GM23338 (cell line): ENCODE measurements around the gene MSMB. TPM values are rescaled to one million over a fixed set of nuclear protein-coding genes. Genes with fewer than 3 reads are reported as not detected.

Experiments
- CREB1 ChIP-seq: fragments of 250-450 bp; sonication (Bioruptor Pico); IDR thresholded peaks from 2 replicates; pipeline ENCODE4 v1.5.0; 2020; ENCODE audit warnings: low read depth, mild to moderate bottlenecking, moderate library complexity
- ETS1 ChIP-seq: IDR thresholded peaks from 2 replicates; pipeline ENCODE4 v1.6.1; 2016; ENCODE audit warnings: antibody characterized with exemption
- EZH2 ChIP-seq: fragments of 200-600 bp; sonication (generic); IDR thresholded peaks from one replicate; pipeline ENCODE4 v1.8.0; 2017; ENCODE audit warnings: antibody characterized with exemption, mild to moderate bottlenecking, low read depth; ENCODE audit not compliant: unreplicated experiment
- POLR2AphosphoS5 ChIP-seq: IDR thresholded peaks from 2 replicates; pipeline ENCODE4 v1.6.1; 2016; ENCODE audit warnings: antibody characterized with exemption, low read depth
- REST ChIP-seq: IDR thresholded peaks from one replicate; pipeline ENCODE4 v1.6.1; 2018; ENCODE audit warnings: antibody characterized with exemption; ENCODE audit not compliant: unreplicated experiment
- STAT1 ChIP-seq: IDR thresholded peaks from one replicate; pipeline ENCODE4 v1.6.1; 2016; ENCODE audit warnings: antibody characterized with exemption; ENCODE audit not compliant: unreplicated experiment
- ZNF114 ChIP-seq: fragments of 250-450 bp; sonication (Bioruptor Pico); IDR thresholded peaks from 2 replicates; pipeline ENCODE4 v1.5.0; 2020; ENCODE audit warnings: mild to moderate bottlenecking, moderate library complexity
- ZNF331 ChIP-seq: fragments of 250-450 bp; sonication (Bioruptor Pico); IDR thresholded peaks from 2 replicates; pipeline ENCODE4 v1.5.0; 2020; ENCODE audit warnings: low read depth, mild to moderate bottlenecking, moderate library complexity
- polyA plus RNA-seq: library from polyadenylated mRNA; unstranded; fragments of >200 nt; fragmentation: Nextera tagmentation; extraction: Ambion mirVana; gene quantifications from 2 replicates; pipeline ENCODE4 v1.2.1, GENCODE V29; 2016
- total RNA-seq: library from RNA; depleted of rRNA; stranded (reverse); fragments of >200 nt; shearing (Covaris generic); gene quantifications from 2 replicates; pipeline ENCODE4 v1.2.3, GENCODE V29; 2014
- TF ChIP-seq, protein P1 (sequence below): fragments of 250-450 bp; sonication (Bioruptor Pico); IDR thresholded peaks from 2 replicates; pipeline ENCODE4 v1.5.0; 2020; ENCODE audit warnings: mild to moderate bottlenecking, moderate library complexity
- TF ChIP-seq, protein P2 (sequence below), 2 experiments: fragments of 200-600 bp in 1 of 2; sonication (generic) in 1 of 2; conservative IDR thresholded peaks; 2 replicates each; pipeline versions ENCODE4 v1.5.1 to v1.6.1; 2016 to 2017; ENCODE audit warnings: antibody characterized with exemption in 2 of 2, low read depth in 2 of 2, mild to moderate bottlenecking in 2 of 2, moderate library complexity in 1 of 2

The MSMB gene
- total and polyA plus RNA-seq, 2 experiments from 2014 or later: not detected

- TF ChIP-seq, protein P1, sequence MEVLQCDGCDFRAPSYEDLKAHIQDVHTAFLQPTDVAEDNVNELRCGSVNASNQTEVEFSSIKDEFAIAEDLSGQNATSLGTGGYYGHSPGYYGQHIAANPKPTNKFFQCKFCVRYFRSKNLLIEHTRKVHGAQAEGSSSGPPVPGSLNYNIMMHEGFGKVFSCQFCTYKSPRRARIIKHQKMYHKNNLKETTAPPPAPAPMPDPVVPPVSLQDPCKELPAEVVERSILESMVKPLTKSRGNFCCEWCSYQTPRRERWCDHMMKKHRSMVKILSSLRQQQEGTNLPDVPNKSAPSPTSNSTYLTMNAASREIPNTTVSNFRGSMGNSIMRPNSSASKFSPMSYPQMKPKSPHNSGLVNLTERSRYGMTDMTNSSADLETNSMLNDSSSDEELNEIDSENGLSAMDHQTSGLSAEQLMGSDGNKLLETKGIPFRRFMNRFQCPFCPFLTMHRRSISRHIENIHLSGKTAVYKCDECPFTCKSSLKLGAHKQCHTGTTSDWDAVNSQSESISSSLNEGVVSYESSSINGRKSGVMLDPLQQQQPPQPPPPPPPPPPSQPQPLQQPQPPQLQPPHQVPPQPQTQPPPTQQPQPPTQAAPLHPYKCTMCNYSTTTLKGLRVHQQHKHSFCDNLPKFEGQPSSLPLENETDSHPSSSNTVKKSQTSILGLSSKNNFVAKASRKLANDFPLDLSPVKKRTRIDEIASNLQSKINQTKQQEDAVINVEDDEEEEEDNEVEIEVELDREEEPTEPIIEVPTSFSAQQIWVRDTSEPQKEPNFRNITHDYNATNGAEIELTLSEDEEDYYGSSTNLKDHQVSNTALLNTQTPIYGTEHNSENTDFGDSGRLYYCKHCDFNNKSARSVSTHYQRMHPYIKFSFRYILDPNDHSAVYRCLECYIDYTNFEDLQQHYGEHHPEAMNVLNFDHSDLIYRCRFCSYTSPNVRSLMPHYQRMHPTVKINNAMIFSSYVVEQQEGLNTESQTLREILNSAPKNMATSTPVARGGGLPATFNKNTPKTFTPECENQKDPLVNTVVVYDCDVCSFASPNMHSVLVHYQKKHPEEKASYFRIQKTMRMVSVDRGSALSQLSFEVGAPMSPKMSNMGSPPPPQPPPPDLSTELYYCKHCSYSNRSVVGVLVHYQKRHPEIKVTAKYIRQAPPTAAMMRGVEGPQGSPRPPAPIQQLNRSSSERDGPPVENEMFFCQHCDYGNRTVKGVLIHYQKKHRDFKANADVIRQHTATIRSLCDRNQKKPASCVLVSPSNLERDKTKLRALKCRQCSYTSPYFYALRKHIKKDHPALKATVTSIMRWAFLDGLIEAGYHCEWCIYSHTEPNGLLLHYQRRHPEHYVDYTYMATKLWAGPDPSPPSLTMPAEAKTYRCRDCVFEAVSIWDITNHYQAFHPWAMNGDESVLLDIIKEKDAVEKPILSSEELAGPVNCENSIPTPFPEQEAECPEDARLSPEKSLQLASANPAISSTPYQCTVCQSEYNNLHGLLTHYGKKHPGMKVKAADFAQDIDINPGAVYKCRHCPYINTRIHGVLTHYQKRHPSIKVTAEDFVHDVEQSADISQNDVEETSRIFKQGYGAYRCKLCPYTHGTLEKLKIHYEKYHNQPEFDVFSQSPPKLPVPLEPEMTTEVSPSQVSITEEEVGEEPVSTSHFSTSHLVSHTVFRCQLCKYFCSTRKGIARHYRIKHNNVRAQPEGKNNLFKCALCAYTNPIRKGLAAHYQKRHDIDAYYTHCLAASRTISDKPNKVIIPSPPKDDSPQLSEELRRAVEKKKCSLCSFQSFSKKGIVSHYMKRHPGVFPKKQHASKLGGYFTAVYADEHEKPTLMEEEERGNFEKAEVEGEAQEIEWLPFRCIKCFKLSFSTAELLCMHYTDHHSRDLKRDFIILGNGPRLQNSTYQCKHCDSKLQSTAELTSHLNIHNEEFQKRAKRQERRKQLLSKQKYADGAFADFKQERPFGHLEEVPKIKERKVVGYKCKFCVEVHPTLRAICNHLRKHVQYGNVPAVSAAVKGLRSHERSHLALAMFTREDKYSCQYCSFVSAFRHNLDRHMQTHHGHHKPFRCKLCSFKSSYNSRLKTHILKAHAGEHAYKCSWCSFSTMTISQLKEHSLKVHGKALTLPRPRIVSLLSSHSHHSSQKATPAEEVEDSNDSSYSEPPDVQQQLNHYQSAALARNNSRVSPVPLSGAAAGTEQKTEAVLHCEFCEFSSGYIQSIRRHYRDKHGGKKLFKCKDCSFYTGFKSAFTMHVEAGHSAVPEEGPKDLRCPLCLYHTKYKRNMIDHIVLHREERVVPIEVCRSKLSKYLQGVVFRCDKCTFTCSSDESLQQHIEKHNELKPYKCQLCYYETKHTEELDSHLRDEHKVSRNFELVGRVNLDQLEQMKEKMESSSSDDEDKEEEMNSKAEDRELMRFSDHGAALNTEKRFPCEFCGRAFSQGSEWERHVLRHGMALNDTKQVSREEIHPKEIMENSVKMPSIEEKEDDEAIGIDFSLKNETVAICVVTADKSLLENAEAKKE (CRISPR knock-in tag): no peak
- no peak for TF ChIP-seq ZNF331 (CRISPR knock-in tag)
- no peak for TF ChIP-seq REST
- TF ChIP-seq POLR2AphosphoS5: no peak
- no peak for TF ChIP-seq ETS1
- TF ChIP-seq CREB1: no peak
- TF ChIP-seq, protein P2, sequence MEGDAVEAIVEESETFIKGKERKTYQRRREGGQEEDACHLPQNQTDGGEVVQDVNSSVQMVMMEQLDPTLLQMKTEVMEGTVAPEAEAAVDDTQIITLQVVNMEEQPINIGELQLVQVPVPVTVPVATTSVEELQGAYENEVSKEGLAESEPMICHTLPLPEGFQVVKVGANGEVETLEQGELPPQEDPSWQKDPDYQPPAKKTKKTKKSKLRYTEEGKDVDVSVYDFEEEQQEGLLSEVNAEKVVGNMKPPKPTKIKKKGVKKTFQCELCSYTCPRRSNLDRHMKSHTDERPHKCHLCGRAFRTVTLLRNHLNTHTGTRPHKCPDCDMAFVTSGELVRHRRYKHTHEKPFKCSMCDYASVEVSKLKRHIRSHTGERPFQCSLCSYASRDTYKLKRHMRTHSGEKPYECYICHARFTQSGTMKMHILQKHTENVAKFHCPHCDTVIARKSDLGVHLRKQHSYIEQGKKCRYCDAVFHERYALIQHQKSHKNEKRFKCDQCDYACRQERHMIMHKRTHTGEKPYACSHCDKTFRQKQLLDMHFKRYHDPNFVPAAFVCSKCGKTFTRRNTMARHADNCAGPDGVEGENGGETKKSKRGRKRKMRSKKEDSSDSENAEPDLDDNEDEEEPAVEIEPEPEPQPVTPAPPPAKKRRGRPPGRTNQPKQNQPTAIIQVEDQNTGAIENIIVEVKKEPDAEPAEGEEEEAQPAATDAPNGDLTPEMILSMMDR (conservative IDR thresholded peaks at IDR 0.05; ENCODE audit: low read depth in 2 of 2): no peak
- TF ChIP-seq STAT1: no peak
- TF ChIP-seq ZNF114 (CRISPR knock-in tag): no peak
- TF ChIP-seq EZH2: no peak
Measured at GRCh38 chr10:46068117-46068516, 22.0 kb upstream of the MSMB start (continued).
